ENCODE measurements around the gene MPHOSPH10.
"Not testable (repeated sequence)": the region's sequence is repeated elsewhere in the genome, so short reads cannot be mapped to it uniquely, and the experiment has no call there.

Gene MPHOSPH10

GRCh38 chr2:71131387-71132166 lies 1.1 kb downstream of the MPHOSPH10 start:
- not testable (repeated sequence) for H3K27me3 ChIP-seq (replicated peaks in 2 of 5; ENCODE audit: control insufficient read depth in 4 of 5, insufficient read depth in 5 of 5, low read length in 4 of 5); H3K9me3 ChIP-seq (ENCODE audit: control extremely low read depth in 1 of 5, control insufficient read depth in 4 of 5, insufficient read depth in 2 of 5, low read depth in 1 of 5, low read length in 4 of 5); DNase-seq
- Histone ChIP-seq H3K4me3 (ENCODE audit: control insufficient read depth in 1 of 7, extremely low read depth in 1 of 7, insufficient read depth in 4 of 7, low read depth in 2 of 7, low read length in 6 of 7) (peak overlapping the region in 6 of 7 experiments; percentile 75 to 100 (median 98)), H3K36me3 (ENCODE audit: control insufficient read depth in 4 of 4, insufficient read depth in 4 of 4, low read length in 3 of 4) (peaks cover 12 to 26% (median 17%) of the 10 kb centered on the region in 4 experiments), H3K27ac (ENCODE audit: insufficient read depth in 1 of 2, low read depth in 1 of 2, low read length in 2 of 2, poor library complexity in 1 of 2, severe bottlenecking in 2 of 2) (peak overlapping the region; percentile 85 to 93), H3K4me1 (ENCODE audit: control extremely low read depth in 1 of 4, control insufficient read depth in 4 of 4, insufficient read depth in 4 of 4, low read length in 3 of 4) (peaks cover 10 to 30% (median 17%) of the 10 kb centered on the region in 4 experiments)
- ChIA-PET POLR2A (interaction anchor here (1.1 kb wide), 1 partner anchor 30 kb away, joined by 3 read pairs; no protein-coding TSS in a partner anchor), CTCF (interaction anchor here (0.9 to 3.2 kb wide), 5 partner anchors 22 to 64 kb away, joined by 3 to 19 read pairs (median 6); partner anchors contain the start of gene NAGK)
- WGBS (ENCODE audit: insufficient coverage) = 90% methylated on average over 3 of the region's 7 CpGs

GRCh38 chr2:71133603-71134002 lies 3.2 kb downstream of the MPHOSPH10 start:
- Histone ChIP-seq H3K27ac (ENCODE audit: insufficient read depth in 1 of 2, low read depth in 1 of 2, low read length in 2 of 2, poor library complexity in 1 of 2, severe bottlenecking in 2 of 2) (no peak overlapping the region), H3K9me3 (ENCODE audit: control extremely low read depth in 1 of 5, control insufficient read depth in 4 of 5, insufficient read depth in 2 of 5, low read depth in 1 of 5, low read length in 4 of 5) (no peaks in the 10 kb centered on the region), H3K4me1 (ENCODE audit: control extremely low read depth in 1 of 4, control insufficient read depth in 4 of 4, insufficient read depth in 4 of 4, low read length in 3 of 4) (peaks cover 10 to 25% (median 17%) of the 10 kb centered on the region in 4 experiments), H3K27me3 (replicated peaks in 2 of 5; ENCODE audit: control insufficient read depth in 4 of 5, insufficient read depth in 5 of 5, low read length in 4 of 5) (no peaks in the 10 kb centered on the region), H3K36me3 (ENCODE audit: control insufficient read depth in 4 of 4, insufficient read depth in 4 of 4, low read length in 3 of 4) (peaks cover 12 to 45% (median 26%) of the 10 kb centered on the region in 4 experiments), H3K4me3 (ENCODE audit: control insufficient read depth in 1 of 7, extremely low read depth in 1 of 7, insufficient read depth in 4 of 7, low read depth in 2 of 7, low read length in 6 of 7) (no peak overlapping the region)
- ChIA-PET POLR2A (no interaction called here), CTCF (interaction anchor here (0.7 to 1.7 kb wide), 3 partner anchors 10 to 22 kb away, joined by 3 to 4 read pairs (median 3); no protein-coding TSS in a partner anchor)
- no peak for DNase-seq

GRCh38 chr2:71136174-71136573 lies 5.7 kb downstream of the MPHOSPH10 start:
- WGBS (ENCODE audit: insufficient coverage) = 100% methylated on average over 3 of the region's 3 CpGs
- ChIA-PET POLR2A (no interaction called here), CTCF (no interaction called here)
- no peak overlapping the region for H3K27ac ChIP-seq (ENCODE audit: insufficient read depth in 1 of 2, low read depth in 1 of 2, low read length in 2 of 2, poor library complexity in 1 of 2, severe bottlenecking in 2 of 2)
- no peaks in the 10 kb centered on the region for H3K9me3 ChIP-seq (ENCODE audit: control extremely low read depth in 1 of 5, control insufficient read depth in 4 of 5, insufficient read depth in 2 of 5, low read depth in 1 of 5, low read length in 4 of 5)
- peaks cover 21 to 68% (median 44%) of the 10 kb centered on the region in 4 experiments for H3K36me3 ChIP-seq (ENCODE audit: control insufficient read depth in 4 of 4, insufficient read depth in 4 of 4, low read length in 3 of 4)
- no peak overlapping the region for H3K4me3 ChIP-seq (ENCODE audit: control insufficient read depth in 1 of 7, extremely low read depth in 1 of 7, insufficient read depth in 4 of 7, low read depth in 2 of 7, low read length in 6 of 7)
- DNase-seq = no peak
- peaks cover 1 to 13% (median 11%) of the 10 kb centered on the region in 4 experiments for H3K4me1 ChIP-seq (ENCODE audit: control extremely low read depth in 1 of 4, control insufficient read depth in 4 of 4, insufficient read depth in 4 of 4, low read length in 3 of 4)
- no peaks in the 10 kb centered on the region for H3K27me3 ChIP-seq (replicated peaks in 2 of 5; ENCODE audit: control insufficient read depth in 4 of 5, insufficient read depth in 5 of 5, low read length in 4 of 5)

- H3K4me3 ChIP-seq (ENCODE audit: control insufficient read depth in 1 of 7, extremely low read depth in 1 of 7, insufficient read depth in 4 of 7, low read depth in 2 of 7, low read length in 6 of 7) = no peak overlapping the region
- H3K27ac ChIP-seq (ENCODE audit: insufficient read depth in 1 of 2, low read depth in 1 of 2, low read length in 2 of 2, poor library complexity in 1 of 2, severe bottlenecking in 2 of 2) = no peak overlapping the region
- peaks cover 48 to 90% (median 69%) of the 10 kb centered on the region in 4 experiments for H3K36me3 ChIP-seq (ENCODE audit: control insufficient read depth in 4 of 4, insufficient read depth in 4 of 4, low read length in 3 of 4)
- no peaks in the 10 kb centered on the region for H3K9me3 ChIP-seq (ENCODE audit: control extremely low read depth in 1 of 5, control insufficient read depth in 4 of 5, insufficient read depth in 2 of 5, low read depth in 1 of 5, low read length in 4 of 5)
- 92% methylated on average over 2 of the region's 3 CpGs for WGBS (ENCODE audit: insufficient coverage)
- POLR2A ChIA-PET = no interaction called here
- CTCF ChIA-PET = interaction anchor here (1.0 to 1.3 kb wide), 2 partner anchors 10 to 13 kb away, joined by 4 read pairs; no protein-coding TSS in a partner anchor
- no peak for DNase-seq
- H3K4me1 ChIP-seq (ENCODE audit: control extremely low read depth in 1 of 4, control insufficient read depth in 4 of 4, insufficient read depth in 4 of 4, low read length in 3 of 4) = no peaks in the 10 kb centered on the region
- H3K27me3 ChIP-seq (replicated peaks in 2 of 5; ENCODE audit: control insufficient read depth in 4 of 5, insufficient read depth in 5 of 5, low read length in 4 of 5) = no peaks in the 10 kb centered on the region
Observed at GRCh38 chr2:71143782-71144181, 13.3 kb downstream of the MPHOSPH10 start.

GRCh38 chr2:71148506-71149063 lies 18.2 kb downstream of the MPHOSPH10 start:
- H3K4me3 ChIP-seq (ENCODE audit: control insufficient read depth in 1 of 7, extremely low read depth in 1 of 7, insufficient read depth in 4 of 7, low read depth in 2 of 7, low read length in 6 of 7) = no peak overlapping the region
- no peaks in the 10 kb centered on the region for H3K27me3 ChIP-seq (replicated peaks in 2 of 5; ENCODE audit: control insufficient read depth in 4 of 5, insufficient read depth in 5 of 5, low read length in 4 of 5)
- no peak for DNase-seq
- H3K36me3 ChIP-seq (ENCODE audit: control insufficient read depth in 4 of 4, insufficient read depth in 4 of 4, low read length in 3 of 4) = peaks cover 36 to 65% (median 55%) of the 10 kb centered on the region in 4 experiments
- H3K4me1 ChIP-seq (ENCODE audit: control extremely low read depth in 1 of 4, control insufficient read depth in 4 of 4, insufficient read depth in 4 of 4, low read length in 3 of 4) = no peaks in the 10 kb centered on the region
- H3K9me3 ChIP-seq (ENCODE audit: control extremely low read depth in 1 of 5, control insufficient read depth in 4 of 5, insufficient read depth in 2 of 5, low read depth in 1 of 5, low read length in 4 of 5) = no peaks in the 10 kb centered on the region
- WGBS (ENCODE audit: insufficient coverage) = 100% methylated on average over 2 of the region's 2 CpGs
- POLR2A ChIA-PET = no interaction called here
- no peak overlapping the region for H3K27ac ChIP-seq (ENCODE audit: insufficient read depth in 1 of 2, low read depth in 1 of 2, low read length in 2 of 2, poor library complexity in 1 of 2, severe bottlenecking in 2 of 2)
- CTCF ChIA-PET = interaction anchor here (1.1 to 2.8 kb wide), 2 partner anchors 9 to 11 kb away, joined by 3 to 9 read pairs; no protein-coding TSS in a partner anchor

- DNase-seq = no peak
- Histone ChIP-seq H3K27me3 (replicated peaks in 2 of 5; ENCODE audit: control insufficient read depth in 4 of 5, insufficient read depth in 5 of 5, low read length in 4 of 5) (no peaks in the 10 kb centered on the region), H3K36me3 (ENCODE audit: control insufficient read depth in 4 of 4, insufficient read depth in 4 of 4, low read length in 3 of 4) (peaks cover 26 to 48% (median 41%) of the 10 kb centered on the region in 4 experiments), H3K4me1 (ENCODE audit: control extremely low read depth in 1 of 4, control insufficient read depth in 4 of 4, insufficient read depth in 4 of 4, low read length in 3 of 4) (no peaks in the 10 kb centered on the region), H3K9me3 (ENCODE audit: control extremely low read depth in 1 of 5, control insufficient read depth in 4 of 5, insufficient read depth in 2 of 5, low read depth in 1 of 5, low read length in 4 of 5) (no peaks in the 10 kb centered on the region), H3K27ac (ENCODE audit: insufficient read depth in 1 of 2, low read depth in 1 of 2, low read length in 2 of 2, poor library complexity in 1 of 2, severe bottlenecking in 2 of 2) (no peak overlapping the region), H3K4me3 (ENCODE audit: control insufficient read depth in 1 of 7, extremely low read depth in 1 of 7, insufficient read depth in 4 of 7, low read depth in 2 of 7, low read length in 6 of 7) (no peak overlapping the region)
- WGBS (ENCODE audit: insufficient coverage) = 60% methylated on average over 3 of the region's 3 CpGs
- CTCF ChIA-PET = interaction anchor here (2.8 kb wide), 1 partner anchor 13 kb away, joined by 9 read pairs; no protein-coding TSS in a partner anchor
- POLR2A ChIA-PET = no interaction called here
Observed at GRCh38 chr2:71150082-71150816, 19.8 kb downstream of the MPHOSPH10 start.

Data from common myeloid progenitor, CD34-positive (primary cell).